ENCODE measurements around the gene NTN5.

DNA sequence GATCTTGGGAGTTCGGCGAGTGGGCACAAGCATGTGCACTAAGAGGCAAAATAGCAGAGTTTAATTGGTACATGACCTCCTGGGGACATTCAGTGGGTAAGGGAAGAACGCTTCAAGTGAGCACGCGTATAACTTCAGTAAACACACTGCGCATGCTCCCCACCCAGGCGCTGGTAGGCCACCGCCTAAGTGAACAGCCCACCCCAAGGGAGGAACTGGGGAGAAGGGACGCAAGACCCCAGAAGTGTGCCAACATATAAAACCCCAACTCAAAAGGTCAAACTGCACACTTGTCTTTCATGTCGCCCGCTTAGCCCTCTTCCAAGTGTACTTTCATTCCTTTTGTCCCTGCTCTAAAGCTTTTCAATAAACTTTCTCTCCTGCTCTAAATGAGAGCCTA, 10.5 kb upstream of the NTN5 start:
- TF ChIP-seq ZNF274 (IDR thresholded peaks at IDR 0.05; ENCODE audit: low read depth, low read length): no peak
- no peak for TF ChIP-seq YY1 (IDR thresholded peaks at IDR 0.05; ENCODE audit: insufficient read depth, insufficient read length)

Data from NT2/D1 (cell line).